HEK293T (cell line): ENCODE results near the gene HSP90AA1.

Experiments used
- BHLHE40 ChIP-seq: fragments of 450-650 bp; IDR thresholded peaks from 2 replicates; pipeline ENCODE4 v1.6.1; 2016; ENCODE audit warnings: mild to moderate bottlenecking, moderate library complexity, borderline replicate concordance
- CTBP1 ChIP-seq: fragments of 450-650 bp; IDR thresholded peaks from 2 replicates; pipeline ENCODE4 v1.6.1; 2016; ENCODE audit warnings: borderline replicate concordance
- ELF4 ChIP-seq: fragments of 450-650 bp; IDR thresholded peaks from 2 replicates; pipeline ENCODE4 v1.6.1; 2017; ENCODE audit warnings: antibody characterized with exemption
- FOXA1 ChIP-seq: fragments of 450-650 bp; IDR thresholded peaks from 2 replicates; pipeline ENCODE4 v1.6.1; 2016; ENCODE audit warnings: mild to moderate bottlenecking
- FOXK2 ChIP-seq: fragments of 450-650 bp; IDR thresholded peaks from 2 replicates; pipeline ENCODE4 v1.6.1; 2016; ENCODE audit warnings: mild to moderate bottlenecking
- FOXM1 ChIP-seq: fragments of 450-650 bp; IDR thresholded peaks from 2 replicates; pipeline ENCODE4 v1.6.1; 2017; ENCODE audit warnings: mild to moderate bottlenecking, borderline replicate concordance
- L3MBTL2 ChIP-seq: fragments of 450-650 bp; conservative IDR thresholded peaks from 2 replicates; pipeline ENCODE4 v1.6.1; 2016; ENCODE audit warnings: mild to moderate bottlenecking
- LEF1 ChIP-seq: fragments of 450-650 bp; IDR thresholded peaks from 2 replicates; pipeline ENCODE4 v1.6.1; 2017; ENCODE audit warnings: mild to moderate bottlenecking, borderline replicate concordance
- SP1 ChIP-seq: fragments of 450-650 bp; IDR thresholded peaks from 2 replicates; pipeline ENCODE4 v1.6.1; 2017
- SUZ12 ChIP-seq: fragments of 450-650 bp; IDR thresholded peaks from 2 replicates; pipeline ENCODE4 v1.6.1; 2016; ENCODE audit warnings: mild to moderate bottlenecking
- TARDBP ChIP-seq: fragments of 450-650 bp; IDR thresholded peaks from 2 replicates; pipeline ENCODE4 v1.6.1; 2016
- ZNF384 ChIP-seq: fragments of 450-650 bp; IDR thresholded peaks from 2 replicates; pipeline ENCODE4 v1.6.1; 2016
- TF ChIP-seq, protein P1 (sequence below): fragments of 450-650 bp; IDR thresholded peaks from 2 replicates; pipeline ENCODE4 v1.6.1; 2016

- TF ChIP-seq FOXM1 (no peak), ZNF384 (no peak), BHLHE40 (no peak), FOXK2 (no peak), FOXA1 (no peak), LEF1 (no peak), CTBP1 (no peak), SP1 (no peak), SUZ12 (no peak), ELF4 (no peak), TARDBP (no peak), L3MBTL2 (no peak)
- TF ChIP-seq, protein P1, sequence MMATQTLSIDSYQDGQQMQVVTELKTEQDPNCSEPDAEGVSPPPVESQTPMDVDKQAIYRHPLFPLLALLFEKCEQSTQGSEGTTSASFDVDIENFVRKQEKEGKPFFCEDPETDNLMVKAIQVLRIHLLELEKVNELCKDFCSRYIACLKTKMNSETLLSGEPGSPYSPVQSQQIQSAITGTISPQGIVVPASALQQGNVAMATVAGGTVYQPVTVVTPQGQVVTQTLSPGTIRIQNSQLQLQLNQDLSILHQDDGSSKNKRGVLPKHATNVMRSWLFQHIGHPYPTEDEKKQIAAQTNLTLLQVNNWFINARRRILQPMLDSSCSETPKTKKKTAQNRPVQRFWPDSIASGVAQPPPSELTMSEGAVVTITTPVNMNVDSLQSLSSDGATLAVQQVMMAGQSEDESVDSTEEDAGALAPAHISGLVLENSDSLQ = no peak
These were observed 7.3 kb upstream of the HSP90AA1 start for GRCh38 chr14:102094101-102094500.
